ENCODE results near the gene NUCB1. TPM values are rescaled to one million over a fixed set of nuclear protein-coding genes. Genes with fewer than 3 reads are reported as not detected.
A peak's percentile ranks its signal among the peaks of the same experiment; 100 is the strongest.

The NUCB1 gene
- total and polyA plus RNA-seq, 9 of the 15 experiments (the other 6 are each of a cell fraction or from before 2014, with no cell fraction given) = 3.1 to 153 (median 71.7) TPM

DNA sequence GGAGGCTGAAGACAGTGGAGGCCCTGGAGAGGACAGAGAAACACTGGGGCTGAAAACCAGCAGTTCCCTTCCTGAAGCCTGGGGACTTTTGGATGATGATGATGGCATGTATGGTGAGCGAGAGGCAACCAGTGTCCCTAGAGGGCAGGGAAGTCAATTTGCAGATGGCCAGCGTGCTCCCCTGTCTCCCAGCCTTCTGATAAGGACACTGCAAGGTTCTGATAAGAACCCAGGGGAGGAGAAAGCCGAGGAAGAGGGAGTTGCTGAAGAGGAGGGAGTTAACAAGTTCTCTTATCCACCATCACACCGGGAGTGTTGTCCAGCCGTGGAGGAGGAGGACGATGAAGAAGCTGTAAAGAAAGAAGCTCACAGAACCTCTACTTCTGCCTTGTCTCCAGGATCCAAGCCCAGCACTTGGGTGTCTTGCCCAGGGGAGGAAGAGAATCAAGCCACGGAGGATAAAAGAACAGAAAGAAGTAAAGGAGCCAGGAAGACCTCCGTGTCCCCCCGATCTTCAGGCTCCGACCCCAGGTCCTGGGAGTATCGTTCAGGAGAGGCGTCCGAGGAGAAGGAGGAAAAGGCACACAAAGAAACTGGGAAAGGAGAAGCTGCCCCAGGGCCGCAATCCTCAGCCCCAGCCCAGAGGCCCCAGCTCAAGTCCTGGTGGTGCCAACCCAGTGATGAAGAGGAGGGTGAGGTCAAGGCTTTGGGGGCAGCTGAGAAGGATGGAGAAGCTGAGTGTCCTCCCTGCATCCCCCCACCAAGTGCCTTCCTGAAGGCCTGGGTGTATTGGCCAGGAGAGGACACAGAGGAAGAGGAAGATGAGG lies 26.4 kb upstream of the NUCB1 start (continued):
- peak; percentile 73 for TF ChIP-seq TBP (optimal IDR thresholded peaks at IDR 0.05; ENCODE audit: low read depth, low read length)
- no peak for TF ChIP-seq ID3 (CRISPR knock-in tag; IDR thresholded peaks at IDR 0.05)
- TF ChIP-seq ID3 (tag; IDR thresholded peaks at IDR 0.05) = peak; percentile 61; the same call in 1 of the 2 replicates
- TF ChIP-seq DIDO1 (tag; IDR thresholded peaks at IDR 0.05; ENCODE audit: low read depth) = no peak
- TF ChIP-seq GABPA (tag; conservative IDR thresholded peaks at IDR 0.05; ENCODE audit: low read depth) = no peak; the same call in 1 of the 2 replicates
- no peak for TF ChIP-seq HSF4 (CRISPR knock-in tag; IDR thresholded peaks at IDR 0.05; ENCODE audit: borderline replicate concordance)
- TF ChIP-seq, protein P1, sequence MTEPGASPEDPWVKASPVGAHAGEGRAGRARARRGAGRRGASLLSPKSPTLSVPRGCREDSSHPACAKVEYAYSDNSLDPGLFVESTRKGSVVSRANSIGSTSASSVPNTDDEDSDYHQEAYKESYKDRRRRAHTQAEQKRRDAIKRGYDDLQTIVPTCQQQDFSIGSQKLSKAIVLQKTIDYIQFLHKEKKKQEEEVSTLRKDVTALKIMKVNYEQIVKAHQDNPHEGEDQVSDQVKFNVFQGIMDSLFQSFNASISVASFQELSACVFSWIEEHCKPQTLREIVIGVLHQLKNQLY (CRISPR knock-in tag; conservative IDR thresholded peaks at IDR 0.05) = no peak
- TF ChIP-seq MEIS2 (IDR thresholded peaks at IDR 0.05; ENCODE audit: partially characterized antibody) = peak; percentile 79
- peak; percentile 95 for TF ChIP-seq SMARCE1 (IDR thresholded peaks at IDR 0.05)
- peak; percentile 99 for TF ChIP-seq POLR2AphosphoS5 (IDR thresholded peaks at IDR 0.05; ENCODE audit: control insufficient read depth, insufficient read depth, low read depth, low read length)
- TF ChIP-seq, protein P2, sequence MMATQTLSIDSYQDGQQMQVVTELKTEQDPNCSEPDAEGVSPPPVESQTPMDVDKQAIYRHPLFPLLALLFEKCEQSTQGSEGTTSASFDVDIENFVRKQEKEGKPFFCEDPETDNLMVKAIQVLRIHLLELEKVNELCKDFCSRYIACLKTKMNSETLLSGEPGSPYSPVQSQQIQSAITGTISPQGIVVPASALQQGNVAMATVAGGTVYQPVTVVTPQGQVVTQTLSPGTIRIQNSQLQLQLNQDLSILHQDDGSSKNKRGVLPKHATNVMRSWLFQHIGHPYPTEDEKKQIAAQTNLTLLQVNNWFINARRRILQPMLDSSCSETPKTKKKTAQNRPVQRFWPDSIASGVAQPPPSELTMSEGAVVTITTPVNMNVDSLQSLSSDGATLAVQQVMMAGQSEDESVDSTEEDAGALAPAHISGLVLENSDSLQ (IDR thresholded peaks at IDR 0.05) = peak; percentile 56
- TF ChIP-seq ATF4 (CRISPR knock-in tag; IDR thresholded peaks at IDR 0.05) = 0 out of 2 replicates have a peak, but pooled peaks have one; percentile 51
- peak; percentile 50 for TF ChIP-seq PHF20 (IDR thresholded peaks at IDR 0.05; ENCODE audit: partially characterized antibody)
- no peak for TF ChIP-seq ZNF696 (CRISPR knock-in tag; conservative IDR thresholded peaks at IDR 0.05)
- peak; percentile 42 for TF ChIP-seq CEBPG (CRISPR knock-in tag; IDR thresholded peaks at IDR 0.05)
- TF ChIP-seq CEBPG (tag; conservative IDR thresholded peaks at IDR 0.05 in 1 of 2, IDR thresholded peaks at IDR 0.05 in 1 of 2) = no peak
- TF ChIP-seq ZNF785 (CRISPR knock-in tag; IDR thresholded peaks at IDR 0.05) = no peak
- peak; percentile 45; the same call in 1 of the 2 replicates for TF ChIP-seq FOXK1 (CRISPR knock-in tag; IDR thresholded peaks at IDR 0.05; ENCODE audit: borderline replicate concordance)
- TF ChIP-seq NCOA1 (IDR thresholded peaks at IDR 0.05; ENCODE audit: low read depth) = peak; percentile 92
- TF ChIP-seq ZNF830 (CRISPR knock-in tag; IDR thresholded peaks at IDR 0.05) = no peak
- peak; percentile 64; the same call in 1 of the 2 replicates for TF ChIP-seq NFE2 (IDR thresholded peaks at IDR 0.05; ENCODE audit: low read depth)
- TF ChIP-seq ZNF395 (CRISPR knock-in tag; IDR thresholded peaks at IDR 0.05) = peak; percentile 98
- TF ChIP-seq ZNF445 (CRISPR knock-in tag; IDR thresholded peaks at IDR 0.05; ENCODE audit: low read depth) = no peak
